ENCODE data around the gene RAET1L.
"Not testable (repeated sequence)": the region's sequence is repeated elsewhere in the genome, so short reads cannot be mapped to it uniquely, and the experiment has no call there.

RAET1L gene

GRCh38 chr6:149990661-149991471 is 34.5 kb downstream of the RAET1L start:
- no peak for DNase-seq

GRCh38 chr6:149990212-149990660 is 35.1 kb downstream of the RAET1L start:
- no peak for DNase-seq

DNA sequence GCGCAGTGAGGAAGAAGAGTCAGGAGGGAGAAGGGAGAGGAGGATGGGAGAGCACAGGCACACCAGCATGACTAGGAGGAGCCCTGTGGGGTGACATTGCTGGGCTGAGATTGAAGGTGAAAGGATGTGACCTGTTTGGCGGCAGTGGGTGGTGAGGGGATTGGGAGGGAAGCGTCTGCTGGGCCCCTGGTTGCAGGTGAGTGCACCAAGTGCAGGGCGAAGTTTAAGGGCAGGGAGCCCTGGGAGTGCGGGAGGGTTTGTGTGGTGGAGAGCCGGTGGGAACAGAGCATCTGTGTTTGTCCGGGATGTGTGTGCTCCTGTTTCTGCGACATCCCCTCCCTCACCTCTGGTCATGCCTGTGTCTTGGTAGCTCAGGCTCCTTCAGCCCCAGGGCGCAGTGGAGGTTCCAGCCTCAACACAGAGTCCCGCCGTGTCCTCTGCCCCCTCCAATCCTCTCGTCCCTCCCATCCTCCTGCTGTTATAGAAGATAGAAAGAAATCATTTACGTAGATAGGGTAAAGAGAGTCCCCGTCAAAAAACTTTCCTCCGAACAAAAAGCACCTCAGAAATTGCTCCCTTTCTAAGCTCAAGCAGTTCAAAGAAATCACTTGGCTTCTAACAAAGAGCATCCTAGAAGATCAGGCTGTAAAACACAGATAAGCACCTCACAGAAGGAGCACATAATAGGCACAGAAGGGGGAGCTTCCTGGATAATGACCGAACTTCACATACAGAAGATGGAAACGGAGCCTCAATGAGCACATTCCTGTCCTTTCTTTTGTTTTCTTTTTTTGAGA is 36.6 kb downstream of the RAET1L start:
- DNase-seq, result no peak

- DNase-seq, result no peak
Measured at GRCh38 chr6:149987602-149988107, 37.7 kb downstream of the RAET1L start.

GRCh38 chr6:149985481-149985937 is 39.8 kb downstream of the RAET1L start:
- no peak for DNase-seq

DNA sequence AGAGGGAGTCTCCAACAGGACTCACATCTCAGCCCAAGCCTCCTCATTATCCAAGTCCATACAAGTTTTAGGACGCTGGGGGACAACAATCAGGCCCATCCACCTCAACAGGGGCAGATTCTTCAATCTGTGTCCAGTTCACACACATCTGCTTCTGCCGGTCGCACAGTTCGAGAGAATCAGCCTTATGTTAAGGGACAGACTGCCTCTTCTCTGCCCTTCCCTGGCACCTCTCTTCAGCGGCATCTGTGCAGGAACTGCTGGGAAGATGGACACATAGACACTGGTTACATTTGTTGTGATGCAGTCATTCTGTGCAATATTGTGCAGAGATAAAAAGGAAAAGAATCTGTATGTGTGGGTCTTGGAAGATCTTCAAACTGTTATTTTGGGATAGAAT is 40.6 kb downstream of the RAET1L start:
- no peak for DNase-seq

- DNase-seq, result no peak
Measured at GRCh38 chr6:149983145-149983544, 42.2 kb downstream of the RAET1L start.

DNA sequence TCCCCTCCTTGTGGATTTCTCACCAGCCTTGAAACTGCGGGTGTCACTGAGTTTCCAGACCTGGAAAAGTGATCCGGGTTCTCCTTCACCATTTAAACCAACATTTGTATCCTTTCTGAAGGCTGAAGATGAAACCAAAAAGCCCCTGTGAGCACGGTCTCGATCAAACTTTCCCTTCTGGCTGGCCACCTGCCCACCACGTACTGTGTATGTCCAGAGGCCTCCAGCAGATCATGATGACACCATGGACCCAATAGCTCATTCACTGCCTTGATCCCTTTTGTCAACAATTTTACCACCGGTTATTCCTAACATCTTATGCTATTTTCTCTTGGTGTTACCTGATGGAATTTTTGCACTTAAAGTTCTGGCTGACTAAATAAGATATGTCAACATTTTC is 46.0 kb downstream of the RAET1L start:
- DNase-seq, result no peak

DNA sequence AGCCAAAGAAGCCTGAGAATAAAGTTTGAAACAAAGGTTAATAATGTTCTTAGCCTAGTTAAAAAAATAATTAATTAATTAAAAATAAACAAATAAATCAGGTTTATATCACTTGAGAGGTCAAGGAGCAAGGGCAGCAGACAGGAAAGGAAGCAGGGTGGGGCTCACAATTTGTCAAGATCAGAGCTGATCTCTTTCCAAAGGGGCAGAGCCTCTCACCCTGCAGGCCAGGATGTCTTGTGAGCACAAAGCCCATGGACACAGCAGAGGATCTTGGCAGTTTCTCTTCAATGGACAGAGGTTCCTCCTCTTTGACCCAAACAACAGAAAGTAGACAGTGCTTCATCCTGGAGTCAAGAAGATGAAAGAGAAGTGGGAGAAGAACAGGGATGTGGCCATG is 46.7 kb downstream of the RAET1L start:
- no peak for DNase-seq

DNA sequence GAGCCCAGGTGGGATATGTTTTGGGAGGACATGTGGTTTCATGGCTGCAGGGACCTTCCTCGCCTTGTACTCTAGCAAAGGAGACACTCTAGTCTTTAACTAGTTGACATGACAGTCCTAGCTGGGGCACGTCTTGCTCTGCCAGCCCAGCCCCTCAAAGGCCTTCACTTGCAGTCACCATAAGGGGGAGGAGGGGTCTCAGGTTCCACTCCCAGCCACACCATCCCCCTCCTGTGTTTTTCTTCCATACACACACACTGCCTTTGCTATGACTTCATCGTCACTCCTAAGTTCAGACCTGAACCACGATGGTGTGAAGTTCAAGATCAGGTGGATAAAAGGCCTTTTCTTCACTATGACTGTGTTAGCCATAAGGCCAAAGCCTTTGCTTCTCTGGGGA is 48.1 kb downstream of the RAET1L start:
- DNase-seq, result no peak

GRCh38 chr6:149975400-149975799 is 49.9 kb downstream of the RAET1L start:
- DNase-seq, result no peak

GRCh38 chr6:149974825-149975224 is 50.5 kb downstream of the RAET1L start:
- DNase-seq, result no peak

DNA sequence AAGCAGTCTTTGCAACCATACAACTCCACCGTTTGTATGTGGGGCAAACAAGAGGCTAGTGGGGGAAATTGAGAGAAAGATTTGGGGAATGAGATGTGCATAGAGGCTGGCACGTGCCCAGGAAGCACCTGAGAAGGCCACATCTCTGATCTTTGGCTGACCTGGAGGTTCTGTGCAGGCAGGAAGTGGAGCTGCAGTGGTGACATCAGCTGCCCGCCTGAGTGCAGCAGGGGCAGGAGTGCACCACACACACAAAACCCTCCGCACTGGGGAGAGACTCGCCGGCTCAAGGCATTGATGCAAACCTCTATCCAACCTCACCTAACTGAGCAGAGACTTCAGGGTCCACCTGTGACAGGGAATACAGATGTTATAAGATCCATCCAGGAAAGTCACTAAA is 50.9 kb downstream of the RAET1L start:
- not testable (repeated sequence) for DNase-seq

DNA sequence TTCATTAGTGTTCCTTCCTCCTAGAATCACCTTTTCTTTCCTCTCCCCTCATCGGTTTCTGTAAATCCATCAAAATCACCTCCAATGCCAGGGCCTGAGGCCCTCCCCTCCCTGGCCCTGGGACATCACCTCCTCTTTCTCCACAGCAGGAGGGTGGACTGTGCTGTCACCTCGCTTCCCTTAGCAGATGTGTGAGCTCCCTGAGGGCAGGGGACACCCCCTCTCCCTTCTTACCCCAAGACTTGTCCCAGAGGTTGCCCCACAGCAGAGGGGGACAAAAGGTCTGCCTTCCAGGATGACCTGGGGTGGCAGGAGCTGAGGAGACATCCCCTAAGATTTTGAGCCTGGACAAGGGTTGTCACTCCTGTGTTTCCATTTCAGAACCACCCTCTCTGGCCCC is 55.7 kb downstream of the RAET1L start:
- no peak for DNase-seq

GRCh38 chr6:149968909-149969308 is 56.4 kb downstream of the RAET1L start:
- DNase-seq, result not testable (repeated sequence)

Data from activated CD4-positive, alpha-beta T cell treated with anti-CD3 and anti-CD28 coated beads, Interleukin-2, amount 50 U/mL, for 1 hour (primary cell).